Prostate gland (tissue), 2 donors: ENCODE results near the gene CDKL5. TPM values are rescaled to one million over a fixed set of nuclear protein-coding genes. Genes with fewer than 3 reads are reported as not detected.

Experiments
- DNase-seq: peaks from one replicate; pipeline ENCODE4 v3.0.0-alpha.2; 2019; ENCODE audit warnings: low spot score
- H3K27ac ChIP-seq, 2 donors: fragments of 200-600 bp; sonication (generic); 2 replicates each; pipeline ENCODE4 v1.5.1; 2017 to 2019
- H3K27me3 ChIP-seq: fragments of 200-600 bp; sonication (generic); replicated peaks from 2 replicates; pipeline ENCODE4 v1.5.1; 2019; ENCODE audit not compliant: insufficient read depth
- H3K36me3 ChIP-seq, 2 donors: fragments of 200-600 bp; sonication (generic); 1 replicate in 1 of 2; 2 replicates in 1 of 2; pipeline versions ENCODE4 v1.5.1 to v1.8.1; 2017 to 2019
- H3K4me1 ChIP-seq: fragments of 200-600 bp; sonication (generic); replicated peaks from 2 replicates; pipeline ENCODE4 v1.5.1; 2019
- H3K4me3 ChIP-seq, 2 donors: fragments of 200-600 bp; sonication (generic); 2 replicates each; pipeline ENCODE4 v1.5.1; 2017 to 2019
- H3K9me3 ChIP-seq: fragments of 200-600 bp; sonication (generic); 2 replicates; pipeline ENCODE4 v1.5.1; 2017
- POLR2A ChIP-seq: fragments of 450-650 bp; IDR thresholded peaks from one replicate; pipeline ENCODE4 v1.6.1; 2016; ENCODE audit warnings: antibody characterized with exemption, mild to moderate bottlenecking
- POLR2AphosphoS5 ChIP-seq: sonication (generic); formaldehyde crosslinking; IDR thresholded peaks from one replicate; pipeline ENCODE4 v1.6.1; 2017; ENCODE audit warnings: antibody characterized with exemption
- WGBS: methylation state at CpG from one replicate; pipeline ENCODE4 v1.1.5; 2018; 5-methylcytosine and 5-hydroxymethylcytosine counted together
- intact Hi-C: fragments of 100-400 bp; cut with DNase I; formaldehyde crosslinking; loops from one replicate; pipeline ENCODE4 v1.14.2; 2022
- total RNA-seq, 2 donors: library from RNA; depleted of rRNA; stranded (reverse); fragments of >200 nt; gene quantifications; one replicate each; pipeline ENCODE4 v1.1.0, GENCODE V29; 2016
- TF ChIP-seq, protein P1 (sequence below), 4 experiments: fragments of 200-600 bp in 2 of 4; fragments of 450-650 bp in 2 of 4; sonication (generic) in 2 of 4; IDR thresholded peaks; 1 replicate in 3 of 4; 2 replicates in 1 of 4; pipeline ENCODE4 v1.5.1; 2016 to 2019; ENCODE audit warnings: antibody characterized with exemption in 4 of 4, mild to moderate bottlenecking in 2 of 4, moderate library complexity in 2 of 4

The CDKL5 gene
- total RNA-seq, 2 donors from 2014 or later: 14.5 to 18.8 TPM

DNA sequence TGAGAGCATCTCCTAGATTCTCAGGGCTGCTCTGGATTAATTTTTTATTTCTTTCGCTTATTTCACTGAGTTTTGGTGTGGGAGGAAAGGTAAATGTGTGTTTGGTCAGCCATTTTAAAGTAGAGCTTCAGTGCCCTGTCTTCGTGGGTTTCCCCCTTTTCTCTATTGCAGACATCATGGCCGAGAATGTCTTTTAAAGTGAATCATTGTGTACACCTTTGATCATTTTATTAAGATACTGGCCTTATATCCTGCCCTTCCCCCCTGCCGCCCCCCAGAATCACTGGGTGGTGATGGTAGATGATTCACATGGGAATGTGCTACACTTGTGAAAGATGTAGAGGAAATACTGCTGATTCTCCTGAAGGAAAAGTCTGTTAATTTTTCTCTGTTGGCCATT, 23.8 kb downstream of the CDKL5 start:
- 94% methylated on average over 4 of the region's 4 CpGs for WGBS
- Histone ChIP-seq H3K4me3 (no peak overlapping the region), H3K27ac (no peak overlapping the region), H3K27me3 (no peaks in the 10 kb centered on the region), H3K4me1 (no peaks in the 10 kb centered on the region), H3K9me3 (no peaks in the 10 kb centered on the region), H3K36me3 (no peaks in the 10 kb centered on the region)
- no peak for DNase-seq
- intact Hi-C loops: no loop called here
- TF ChIP-seq POLR2A (no peak), POLR2AphosphoS5 (no peak)
- TF ChIP-seq, protein P1, sequence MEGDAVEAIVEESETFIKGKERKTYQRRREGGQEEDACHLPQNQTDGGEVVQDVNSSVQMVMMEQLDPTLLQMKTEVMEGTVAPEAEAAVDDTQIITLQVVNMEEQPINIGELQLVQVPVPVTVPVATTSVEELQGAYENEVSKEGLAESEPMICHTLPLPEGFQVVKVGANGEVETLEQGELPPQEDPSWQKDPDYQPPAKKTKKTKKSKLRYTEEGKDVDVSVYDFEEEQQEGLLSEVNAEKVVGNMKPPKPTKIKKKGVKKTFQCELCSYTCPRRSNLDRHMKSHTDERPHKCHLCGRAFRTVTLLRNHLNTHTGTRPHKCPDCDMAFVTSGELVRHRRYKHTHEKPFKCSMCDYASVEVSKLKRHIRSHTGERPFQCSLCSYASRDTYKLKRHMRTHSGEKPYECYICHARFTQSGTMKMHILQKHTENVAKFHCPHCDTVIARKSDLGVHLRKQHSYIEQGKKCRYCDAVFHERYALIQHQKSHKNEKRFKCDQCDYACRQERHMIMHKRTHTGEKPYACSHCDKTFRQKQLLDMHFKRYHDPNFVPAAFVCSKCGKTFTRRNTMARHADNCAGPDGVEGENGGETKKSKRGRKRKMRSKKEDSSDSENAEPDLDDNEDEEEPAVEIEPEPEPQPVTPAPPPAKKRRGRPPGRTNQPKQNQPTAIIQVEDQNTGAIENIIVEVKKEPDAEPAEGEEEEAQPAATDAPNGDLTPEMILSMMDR (IDR thresholded peaks at IDR 0.05): no peak

DNA sequence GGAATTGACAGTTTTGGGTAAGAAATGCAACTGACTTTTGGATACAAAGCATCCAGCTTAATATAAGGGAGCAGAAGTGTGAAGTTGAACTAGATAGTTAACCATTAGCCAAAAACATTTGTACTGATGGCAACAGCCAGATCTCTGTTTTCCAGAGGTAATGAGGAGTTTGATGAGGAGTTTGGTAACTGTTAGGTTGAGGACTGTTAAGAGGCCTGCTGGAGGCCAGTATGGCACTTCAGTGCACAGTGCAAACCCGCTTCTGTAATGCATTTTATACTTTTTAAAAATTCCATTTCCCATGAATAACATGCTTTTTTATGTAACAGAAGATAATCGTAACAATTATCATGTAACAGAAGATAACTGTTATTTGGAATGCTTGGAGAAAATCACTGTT, 30.0 kb downstream of the CDKL5 start:
- no peaks in the 10 kb centered on the region for H3K36me3 ChIP-seq
- H3K4me1 ChIP-seq: no peaks in the 10 kb centered on the region
- intact Hi-C loops: no loop called here
- H3K4me3 ChIP-seq: no peak overlapping the region
- no peak for DNase-seq
- no peaks in the 10 kb centered on the region for H3K27me3 ChIP-seq
- no peak overlapping the region for H3K27ac ChIP-seq
- no peaks in the 10 kb centered on the region for H3K9me3 ChIP-seq
- no peak for TF ChIP-seq POLR2A
- no peak for TF ChIP-seq POLR2AphosphoS5
- TF ChIP-seq, protein P1 (IDR thresholded peaks at IDR 0.05): no peak
- WGBS: 77% methylated on average over 2 of the region's 2 CpGs

DNA sequence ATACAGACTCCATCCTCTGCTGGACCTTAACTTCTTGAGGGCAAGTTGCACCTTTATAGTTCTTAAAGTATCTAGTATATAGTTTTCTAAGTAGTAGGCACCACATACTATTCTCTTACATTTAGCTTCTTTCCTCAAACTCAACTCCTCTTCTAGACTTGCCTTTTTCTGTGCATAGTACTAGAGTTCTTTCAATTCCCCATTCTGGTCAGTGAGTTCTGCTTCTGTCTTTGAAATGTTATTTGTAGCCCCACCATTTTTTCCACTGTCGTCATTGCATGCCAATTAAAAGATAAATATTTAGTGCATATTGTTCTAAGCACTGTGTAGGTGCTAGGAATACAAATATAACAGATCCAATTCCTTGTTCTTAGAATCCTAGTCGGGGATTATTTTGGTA, 31.6 kb downstream of the CDKL5 start:
- no peak overlapping the region for H3K27ac ChIP-seq
- WGBS: 57% methylated on average over 2 of the region's 2 CpGs
- TF ChIP-seq POLR2AphosphoS5: no peak
- TF ChIP-seq POLR2A: no peak
- TF ChIP-seq, protein P1 (IDR thresholded peaks at IDR 0.05): no peak

DNA sequence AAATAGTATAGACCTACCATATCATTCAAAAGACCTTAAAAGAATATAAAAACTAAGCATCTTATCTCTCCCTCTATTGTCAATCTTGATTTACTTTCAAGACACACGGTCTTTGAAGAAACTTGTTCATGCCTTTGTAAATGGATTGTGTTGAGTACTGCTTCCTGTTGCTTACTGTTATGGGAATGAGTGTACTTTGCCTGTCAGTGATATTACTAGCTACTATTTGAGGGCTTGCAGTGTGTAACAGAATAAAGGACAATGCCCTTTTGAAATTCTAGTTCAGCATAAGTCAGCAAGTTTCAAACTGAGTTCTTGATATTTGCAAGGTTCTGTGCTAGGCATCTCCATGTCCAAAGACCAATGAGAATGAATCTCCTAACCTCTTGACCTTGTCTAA, 36.0 kb downstream of the CDKL5 start:
- Histone ChIP-seq H3K4me3 (no peak overlapping the region), H3K9me3 (no peaks in the 10 kb centered on the region), H3K36me3 (no peaks in the 10 kb centered on the region), H3K27me3 (no peaks in the 10 kb centered on the region), H3K4me1 (no peaks in the 10 kb centered on the region), H3K27ac (no peak overlapping the region)
- no peak for DNase-seq
- TF ChIP-seq POLR2A (no peak), POLR2AphosphoS5 (no peak)
- TF ChIP-seq, protein P1 (IDR thresholded peaks at IDR 0.05): no peak
- intact Hi-C loops: no loop called here
- WGBS: 29% methylated on average over 1 of the region's 1 CpG

More for the DNA sequence above, 31.6 kb downstream of the CDKL5 start:
- no peak overlapping the region for H3K4me3 ChIP-seq
- H3K4me1 ChIP-seq: no peaks in the 10 kb centered on the region
- H3K27me3 ChIP-seq: no peaks in the 10 kb centered on the region
- no peak for DNase-seq
- H3K36me3 ChIP-seq: no peaks in the 10 kb centered on the region
- intact Hi-C loops: no loop called here
- no peaks in the 10 kb centered on the region for H3K9me3 ChIP-seq

DNA sequence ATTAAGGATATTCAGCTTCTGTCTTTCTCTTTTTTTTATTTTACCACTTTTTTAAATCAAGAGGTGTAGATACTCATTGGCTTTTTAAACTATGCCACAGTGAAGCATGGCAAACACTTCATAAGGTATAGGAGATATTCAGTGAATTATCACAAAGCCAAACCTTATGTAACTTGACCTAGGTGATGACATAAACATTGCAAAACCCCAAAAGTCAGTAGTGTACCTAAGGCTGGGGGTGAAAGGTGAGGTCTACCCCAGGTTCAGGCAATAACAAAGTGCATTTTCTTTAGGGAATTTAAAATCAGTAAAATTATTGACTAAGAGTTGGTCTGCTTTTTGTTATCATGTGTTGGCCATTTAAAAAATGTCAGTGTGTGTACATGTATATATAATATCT, 39.1 kb downstream of the CDKL5 start:
- no peak overlapping the region for H3K27ac ChIP-seq
- no peaks in the 10 kb centered on the region for H3K9me3 ChIP-seq
- no peak overlapping the region for H3K4me3 ChIP-seq
- no peaks in the 10 kb centered on the region for H3K27me3 ChIP-seq
- H3K36me3 ChIP-seq: no peaks in the 10 kb centered on the region
- no peaks in the 10 kb centered on the region for H3K4me1 ChIP-seq
- intact Hi-C loops: no loop called here
- TF ChIP-seq POLR2A: no peak
- TF ChIP-seq, protein P1 (IDR thresholded peaks at IDR 0.05): no peak
- TF ChIP-seq POLR2AphosphoS5: no peak
- no peak for DNase-seq
